BJ (cell line): ENCODE data around the gene MARCHF9. TPM values are rescaled to one million over a fixed set of nuclear protein-coding genes. Genes with fewer than 3 reads are reported as not detected.

Source experiments
- CTCF ChIA-PET: fragments of 350-600 bp; formaldehyde crosslinking; extraction: SDS; loops from one replicate; lab custom pipeline; 2021; ENCODE audit warnings: antibody characterized with exemption, inconsistent platforms; lab: Yijun Ruan, JAX
- POLR2A ChIA-PET: fragments of 300-600 bp; sonication (Branson Sonifier 250); formaldehyde crosslinking; extraction: SDS; loops from one replicate; lab custom pipeline; 2021; ENCODE audit warnings: antibody characterized with exemption; lab: Charles Lee
- DNase-seq: peaks from one replicate; pipeline ENCODE4 v3.0.0-alpha.2; 2011; ENCODE audit warnings: low read depth
- H3K27me3 ChIP-seq: 2 replicates; pipeline ENCODE4 v1.6.0; 2011; ENCODE audit warnings: low read length; ENCODE audit not compliant: control insufficient read depth, insufficient read depth
- H3K36me3 ChIP-seq: 2 replicates; pipeline ENCODE4 v1.5.1; 2011; ENCODE audit warnings: low read length; ENCODE audit not compliant: control insufficient read depth, insufficient read depth
- H3K4me3 ChIP-seq: 2 replicates; pipeline ENCODE4 v1.5.1; 2011; ENCODE audit warnings: low read depth, mild to moderate bottlenecking, control low read depth, low read length
- polyA plus RNA-seq: library from polyadenylated mRNA; depleted of rRNA; stranded (reverse); fragments of >200 nt; gene quantifications from 2 replicates; pipeline ENCODE4 v1.2.3, GENCODE V29; 2011
- TF ChIP-seq, protein P1 (sequence below): IDR thresholded peaks from 2 replicates; pipeline ENCODE4 v1.5.1; 2011; ENCODE audit warnings: low read depth, mild to moderate bottlenecking, control low read depth, inconsistent platforms, low read length, moderate library complexity; ENCODE audit not compliant: insufficient read depth

The MARCHF9 gene
- polyA plus RNA-seq, 1 experiment = 6.2 TPM

DNA sequence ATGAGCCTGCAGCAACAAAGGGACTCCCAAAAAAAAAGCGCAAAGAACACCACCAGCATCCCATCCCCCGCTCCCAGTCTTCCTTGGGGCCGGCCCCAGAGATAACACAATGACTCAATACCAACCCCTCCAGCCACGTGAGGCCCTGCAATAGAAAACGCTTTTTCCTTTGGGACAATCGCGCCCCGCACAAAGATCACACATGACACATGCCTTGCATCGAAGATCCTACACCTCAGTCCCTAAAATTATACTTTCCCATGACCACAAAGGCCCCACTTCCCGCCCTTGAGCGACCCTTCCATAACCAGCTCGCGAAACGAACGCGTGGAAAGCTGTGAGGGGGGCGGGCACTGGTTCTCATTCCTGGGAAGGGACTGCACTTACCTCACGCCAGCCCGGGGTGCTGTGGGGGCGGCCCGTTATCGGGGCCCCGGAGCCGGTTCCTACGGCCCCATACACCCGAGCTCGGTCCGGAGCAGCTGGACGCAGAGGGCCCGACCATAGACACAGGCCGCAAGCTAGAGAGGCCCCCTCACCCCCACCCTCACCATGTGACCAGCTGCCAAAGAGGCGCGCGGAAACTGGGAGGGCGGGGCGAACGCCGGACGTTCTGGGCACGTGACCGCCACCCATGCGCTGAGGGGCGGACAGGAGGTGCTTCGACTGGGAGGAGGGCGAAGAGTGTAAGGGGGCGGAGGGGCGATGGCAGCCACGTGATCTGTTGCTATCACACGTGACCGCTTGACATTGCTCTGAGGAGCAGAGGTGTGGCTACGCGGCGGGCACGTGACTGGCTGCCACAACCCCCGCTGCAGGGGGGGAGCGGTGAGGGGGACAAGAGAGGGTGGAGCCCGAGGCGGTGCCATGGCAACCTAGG lies 2.9 kb upstream of the MARCHF9 start, which contains the start of gene CDK4:
CDK4 (minus strand) TSS at position 523 of the 880 bp plus-strand sequence. CDS start 593 bp downstream, outside the sequence.
- CTCF ChIA-PET = interaction anchor here (0.9 to 1.1 kb wide), 3 partner anchors 15 to 28 kb away, joined by 3 to 4 read pairs (median 3); no protein-coding TSS in a partner anchor
- POLR2A ChIA-PET = interaction anchor here (1.1 kb wide), 1 partner anchor 20 kb away, joined by 3 read pairs; the partner anchor contains the start of genes EEF1AKMT3 and METTL1
- Histone ChIP-seq H3K27me3 (peaks cover 6% of the 10 kb centered on the region), H3K36me3 (peaks cover 10% of the 10 kb centered on the region), H3K4me3 (peak within 1 kb of the TSS; percentile 81)
- peak; percentile 99 for DNase-seq
- TF ChIP-seq, protein P1, sequence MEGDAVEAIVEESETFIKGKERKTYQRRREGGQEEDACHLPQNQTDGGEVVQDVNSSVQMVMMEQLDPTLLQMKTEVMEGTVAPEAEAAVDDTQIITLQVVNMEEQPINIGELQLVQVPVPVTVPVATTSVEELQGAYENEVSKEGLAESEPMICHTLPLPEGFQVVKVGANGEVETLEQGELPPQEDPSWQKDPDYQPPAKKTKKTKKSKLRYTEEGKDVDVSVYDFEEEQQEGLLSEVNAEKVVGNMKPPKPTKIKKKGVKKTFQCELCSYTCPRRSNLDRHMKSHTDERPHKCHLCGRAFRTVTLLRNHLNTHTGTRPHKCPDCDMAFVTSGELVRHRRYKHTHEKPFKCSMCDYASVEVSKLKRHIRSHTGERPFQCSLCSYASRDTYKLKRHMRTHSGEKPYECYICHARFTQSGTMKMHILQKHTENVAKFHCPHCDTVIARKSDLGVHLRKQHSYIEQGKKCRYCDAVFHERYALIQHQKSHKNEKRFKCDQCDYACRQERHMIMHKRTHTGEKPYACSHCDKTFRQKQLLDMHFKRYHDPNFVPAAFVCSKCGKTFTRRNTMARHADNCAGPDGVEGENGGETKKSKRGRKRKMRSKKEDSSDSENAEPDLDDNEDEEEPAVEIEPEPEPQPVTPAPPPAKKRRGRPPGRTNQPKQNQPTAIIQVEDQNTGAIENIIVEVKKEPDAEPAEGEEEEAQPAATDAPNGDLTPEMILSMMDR = no peak

- Histone ChIP-seq H3K4me3 (peak overlapping the region; percentile 3), H3K27me3 (peaks cover 6% of the 10 kb centered on the region), H3K36me3 (peaks cover 7% of the 10 kb centered on the region)
- ChIA-PET POLR2A (interaction anchor here (1.1 kb wide), 1 partner anchor 19 kb away, joined by 3 read pairs; the partner anchor contains the start of genes EEF1AKMT3 and METTL1), CTCF (interaction anchor here (0.9 to 1.1 kb wide), 3 partner anchors 16 to 27 kb away, joined by 3 to 4 read pairs (median 3); no protein-coding TSS in a partner anchor)
- DNase-seq = no peak
- TF ChIP-seq, protein P1 = no peak
Observed at GRCh38 chr12:57752668-57753000, 2.3 kb upstream of the MARCHF9 start.

DNA sequence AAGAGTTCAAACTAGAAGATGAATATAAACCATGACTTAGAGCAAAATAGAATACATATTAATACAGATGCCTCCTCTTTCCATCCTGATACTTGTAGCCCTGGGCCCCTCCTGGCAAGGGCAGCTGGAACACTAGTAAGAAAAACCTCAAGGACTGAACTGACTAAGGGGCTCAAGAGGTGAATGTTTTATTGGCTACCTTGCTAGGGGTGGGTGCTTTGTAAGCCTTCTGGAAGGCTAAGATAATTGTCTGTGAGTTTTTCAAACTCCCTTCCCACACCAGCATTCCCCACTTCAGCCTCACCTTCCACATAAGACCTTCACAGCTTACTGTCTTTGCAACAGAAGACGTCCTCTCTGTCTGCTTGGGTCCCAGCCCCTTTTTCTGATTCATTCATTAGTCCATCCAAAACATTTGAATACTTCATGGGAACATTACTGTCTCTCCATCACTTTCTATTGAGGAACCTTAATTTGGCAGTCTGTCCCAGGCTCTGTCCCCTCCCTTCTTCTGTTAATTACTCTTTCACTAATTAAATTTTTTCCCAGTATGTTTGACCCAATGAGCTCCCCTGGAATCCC lies 1.1 kb upstream of the MARCHF9 start:
- no peak for DNase-seq
- CTCF ChIA-PET = interaction anchor here (0.6 kb wide), 1 partner anchor 28 kb away, joined by 3 read pairs; no protein-coding TSS in a partner anchor
- Histone ChIP-seq H3K27me3 (peaks cover 6% of the 10 kb centered on the region), H3K36me3 (peaks cover 4% of the 10 kb centered on the region), H3K4me3 (no peak overlapping the region)
- POLR2A ChIA-PET = no interaction called here
- TF ChIP-seq, protein P1 = no peak

DNA sequence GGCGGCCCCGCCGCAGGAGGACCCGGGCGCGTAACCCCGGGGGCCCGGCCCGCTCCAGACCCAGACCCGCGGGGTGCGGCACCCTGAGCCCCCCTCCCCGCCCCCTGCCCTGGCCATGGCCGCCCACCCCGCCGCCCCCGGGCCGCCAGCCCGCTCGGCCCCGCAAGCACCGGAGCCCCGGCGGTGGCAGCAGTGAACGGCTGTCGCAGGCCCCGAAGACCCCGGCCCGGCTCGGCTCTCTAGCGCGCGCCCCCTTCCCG lies 221 bp downstream of the MARCHF9 start:
- ChIA-PET POLR2A (no interaction called here), CTCF (interaction anchor here (0.5 kb wide), 1 partner anchor 48 kb away, joined by 3 read pairs; no protein-coding TSS in a partner anchor)
- Histone ChIP-seq H3K4me3 (peak overlapping the region; percentile 52), H3K27me3 (peaks cover 6% of the 10 kb centered on the region), H3K36me3 (no peaks in the 10 kb centered on the region; the same call in 1 of the 2 replicates)
- no peak for DNase-seq
- TF ChIP-seq, protein P1 = no peak
